ENCODE results near the gene NXPH4. TPM values are rescaled to one million over a fixed set of nuclear protein-coding genes. Genes with fewer than 3 reads are reported as not detected.

The NXPH4 gene
- total RNA-seq, 2 experiments from 2014 or later, result 0.38 to 0.40 TPM

- CTCF ChIA-PET, result interaction anchor here (0.6 to 1.9 kb wide), 5 partner anchors 11 to 191 kb away, joined by 3 to 6 read pairs (median 5); no protein-coding TSS in a partner anchor
- POLR2A ChIA-PET, result interaction anchor here (0.5 to 0.6 kb wide), 2 partner anchors 8 to 174 kb away, joined by 3 to 4 read pairs; no protein-coding TSS in a partner anchor
These were observed 54.4 kb downstream of the NXPH4 start for GRCh38 chr12:57270966-57271470.

- CTCF ChIA-PET, result interaction anchor here (0.6 to 1.8 kb wide), 4 partner anchors 32 to 111 kb away, joined by 3 to 4 read pairs (median 4); no protein-coding TSS in a partner anchor
- POLR2A ChIA-PET, result no interaction called here
These were observed 56.0 kb downstream of the NXPH4 start for GRCh38 chr12:57272337-57273151.

GRCh38 chr12:57273516-57273915 lies 56.9 kb downstream of the NXPH4 start:
- ChIA-PET POLR2A (no interaction called here), CTCF (interaction anchor here (0.8 to 1.4 kb wide), 2 partner anchors 31 to 59 kb away, joined by 3 read pairs; no protein-coding TSS in a partner anchor)

Other genes starting within 250 kb of the NXPH4 start
- gene ZBTB39, start 210.2 kb upstream of the NXPH4 start, total RNA-seq, result 1 to 10 TPM; 8.2 to 8.7 TPM
- under 1 TPM in 1 of 2 experiments, not detected in 1; 0.27 TPM for gene TAC3, start 200.3 kb upstream of the NXPH4 start, total RNA-seq
- gene MYO1A, start 166.7 kb upstream of the NXPH4 start, total RNA-seq, result 1 to 10 TPM; 1.7 to 2.0 TPM
- 10 to 100 TPM; 59.7 to 63.0 TPM for gene NEMP1, start 138.0 kb upstream of the NXPH4 start, total RNA-seq
- 10 to 100 TPM; 52.1 to 53.6 TPM for gene NAB2, start 127.7 kb upstream of the NXPH4 start, total RNA-seq
- gene STAT6, start 105.4 kb upstream of the NXPH4 start, total RNA-seq, result 100 to 1,000 TPM; 260 to 266 TPM
- under 1 TPM; 0.57 to 0.95 TPM for gene LRP1, start 88.3 kb upstream of the NXPH4 start, total RNA-seq
- not detected for gene LRP1-AS, start 69.2 kb upstream of the NXPH4 start, total RNA-seq
- gene SHMT2, start 12.9 kb downstream of the NXPH4 start, total RNA-seq, result 100 to 1,000 TPM; 474 to 496 TPM
- 1 to 10 TPM in 1 of 2 experiments, under 1 TPM in 1; 0.71 to 1.4 TPM for gene STAC3, start 34.4 kb downstream of the NXPH4 start, total RNA-seq
- gene R3HDM2, start 214.2 kb downstream of the NXPH4 start, total RNA-seq, result 10 to 100 TPM; 28.0 to 29.7 TPM
- gene INHBC, start 218.0 kb downstream of the NXPH4 start, total RNA-seq, result not detected
- gene INHBE, start 238.5 kb downstream of the NXPH4 start, total RNA-seq, result 1 to 10 TPM; 1.1 to 1.2 TPM
- gene GLI1, start 243.0 kb downstream of the NXPH4 start, total RNA-seq, result under 1 TPM; 0.46 to 0.50 TPM